ENCODE data around the gene BPIFB3.

DNA sequence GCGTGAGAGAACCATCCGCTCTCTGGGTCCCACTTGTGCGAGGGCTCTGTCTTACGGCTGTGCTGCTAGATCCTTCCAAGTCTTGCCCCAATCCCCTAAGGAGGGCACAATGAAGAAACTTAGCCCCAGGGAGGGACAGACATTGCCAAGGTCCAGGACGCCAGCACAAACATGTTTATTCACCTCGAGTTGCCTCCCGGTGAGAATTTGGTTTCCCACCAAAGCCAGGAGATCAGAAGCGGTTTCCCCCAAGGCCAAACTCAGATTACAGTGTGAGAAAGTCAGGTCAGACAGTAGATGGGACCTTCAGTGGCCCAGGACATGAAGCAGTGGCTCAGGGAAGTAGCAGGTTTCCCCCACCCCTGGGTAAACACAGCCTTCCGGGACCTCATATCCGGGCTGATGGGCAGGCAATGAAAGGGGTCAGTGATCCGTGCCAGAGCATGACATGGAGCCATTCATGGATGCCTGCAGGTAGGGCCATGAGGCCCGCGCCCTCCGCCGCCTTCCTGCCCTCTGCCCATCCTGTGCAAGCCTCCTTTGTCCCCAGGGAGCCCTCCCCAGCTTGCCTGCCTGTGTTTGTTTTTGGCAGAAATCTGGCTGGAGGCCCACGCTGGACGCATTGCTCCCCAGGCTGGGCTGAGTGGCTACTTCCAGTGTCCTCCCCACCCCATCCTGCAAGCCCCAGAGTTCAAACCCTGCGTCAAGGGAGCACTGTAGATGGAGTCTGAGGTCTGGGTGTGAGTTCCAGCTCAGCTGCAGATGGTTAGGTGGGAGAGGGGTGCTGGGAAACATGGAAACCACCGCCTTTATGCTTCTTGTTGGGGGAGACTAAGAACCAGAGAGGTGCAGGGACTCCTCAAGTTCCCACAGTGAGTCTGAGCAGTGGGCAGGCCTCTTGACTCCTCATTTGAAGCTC is 44.2 kb upstream of the BPIFB3 start:
- TF ChIP-seq POLR2AphosphoS5 (IDR thresholded peaks at IDR 0.05): no peak
- no peak for TF ChIP-seq POLR2A (IDR thresholded peaks at IDR 0.05)
- TF ChIP-seq, protein P1, sequence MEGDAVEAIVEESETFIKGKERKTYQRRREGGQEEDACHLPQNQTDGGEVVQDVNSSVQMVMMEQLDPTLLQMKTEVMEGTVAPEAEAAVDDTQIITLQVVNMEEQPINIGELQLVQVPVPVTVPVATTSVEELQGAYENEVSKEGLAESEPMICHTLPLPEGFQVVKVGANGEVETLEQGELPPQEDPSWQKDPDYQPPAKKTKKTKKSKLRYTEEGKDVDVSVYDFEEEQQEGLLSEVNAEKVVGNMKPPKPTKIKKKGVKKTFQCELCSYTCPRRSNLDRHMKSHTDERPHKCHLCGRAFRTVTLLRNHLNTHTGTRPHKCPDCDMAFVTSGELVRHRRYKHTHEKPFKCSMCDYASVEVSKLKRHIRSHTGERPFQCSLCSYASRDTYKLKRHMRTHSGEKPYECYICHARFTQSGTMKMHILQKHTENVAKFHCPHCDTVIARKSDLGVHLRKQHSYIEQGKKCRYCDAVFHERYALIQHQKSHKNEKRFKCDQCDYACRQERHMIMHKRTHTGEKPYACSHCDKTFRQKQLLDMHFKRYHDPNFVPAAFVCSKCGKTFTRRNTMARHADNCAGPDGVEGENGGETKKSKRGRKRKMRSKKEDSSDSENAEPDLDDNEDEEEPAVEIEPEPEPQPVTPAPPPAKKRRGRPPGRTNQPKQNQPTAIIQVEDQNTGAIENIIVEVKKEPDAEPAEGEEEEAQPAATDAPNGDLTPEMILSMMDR (IDR thresholded peaks at IDR 0.05): no peak

All from suprapubic skin (tissue), 4 donors.